HG03108 (cell line): ENCODE results near the gene NLRP2B.
"Not testable (repeated sequence)": the region's sequence is repeated elsewhere in the genome, so short reads cannot be mapped to it uniquely, and the experiment has no call there.

Experiments used
- ATAC-seq: cut with Tn5 transposase; IDR thresholded peaks from one replicate; pipeline ENCODE4 v1.9.1; 2021; ENCODE audit warnings: moderate library complexity; ENCODE audit not compliant: unreplicated experiment

The NLRP2B gene

DNA sequence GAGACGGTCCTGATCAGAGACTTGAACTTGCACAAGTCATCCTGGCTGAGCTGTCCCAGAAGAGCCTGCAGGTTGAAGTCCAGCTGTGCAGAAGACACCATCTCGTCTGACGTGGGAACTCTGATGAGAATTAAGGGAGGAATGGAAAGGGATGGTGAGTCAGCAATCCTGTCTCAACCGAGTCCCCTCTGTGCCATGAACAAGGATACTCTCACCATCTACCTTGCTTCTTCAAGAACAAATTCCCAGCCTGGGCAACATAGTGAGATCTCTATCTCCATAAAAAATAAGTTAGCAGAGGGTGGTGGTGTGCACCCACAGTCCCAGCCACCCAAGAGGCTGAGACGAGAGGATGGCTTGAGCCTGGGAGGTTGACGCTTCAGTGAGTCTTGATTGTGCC, at the start of gene NLRP2B:
TSS of gene NLRP2B (minus strand) at position 101 of the 400 bp plus-strand sequence.
- no peak for ATAC-seq

DNA sequence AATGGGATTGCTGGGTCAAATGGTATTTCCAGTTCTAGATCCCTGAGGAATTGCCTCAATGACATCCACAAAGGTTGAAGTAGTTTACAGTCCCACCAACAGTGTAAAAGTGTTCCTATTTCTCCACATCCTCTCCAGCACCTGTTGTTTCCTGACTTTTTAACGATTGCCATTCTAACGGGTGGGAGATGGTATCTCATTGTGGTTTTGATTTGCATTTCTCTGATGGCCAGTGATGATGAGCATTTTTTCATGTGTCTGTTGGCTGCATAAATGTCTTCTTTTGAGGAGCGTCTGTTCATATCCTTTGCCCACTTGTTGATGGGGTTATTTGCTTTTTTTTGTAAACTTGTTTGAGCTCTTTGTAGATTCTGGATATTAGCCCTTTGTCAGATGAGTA, 45.9 kb upstream of the NLRP2B start:
- not testable (repeated sequence) for ATAC-seq

DNA sequence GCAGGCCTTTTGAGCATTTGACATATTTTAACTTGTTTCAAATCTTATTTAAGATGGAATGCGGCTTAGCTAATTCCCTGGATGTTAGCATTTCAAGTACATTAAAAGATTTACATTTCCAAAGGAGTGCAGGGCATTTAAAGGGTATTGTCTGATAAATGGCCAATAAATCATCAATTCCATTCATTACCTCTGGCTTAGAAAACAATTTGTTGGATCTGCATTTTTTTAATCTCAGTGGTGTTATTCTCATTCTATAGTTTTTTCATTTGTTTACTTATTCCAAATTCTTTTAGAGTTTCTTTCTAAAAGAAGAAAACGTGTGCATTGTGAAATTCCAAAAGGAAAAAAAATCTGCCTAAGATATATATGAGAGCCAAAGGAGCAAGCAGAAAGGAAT, 1.3 kb upstream of the NLRP2B start:
- ATAC-seq: no peak

DNA sequence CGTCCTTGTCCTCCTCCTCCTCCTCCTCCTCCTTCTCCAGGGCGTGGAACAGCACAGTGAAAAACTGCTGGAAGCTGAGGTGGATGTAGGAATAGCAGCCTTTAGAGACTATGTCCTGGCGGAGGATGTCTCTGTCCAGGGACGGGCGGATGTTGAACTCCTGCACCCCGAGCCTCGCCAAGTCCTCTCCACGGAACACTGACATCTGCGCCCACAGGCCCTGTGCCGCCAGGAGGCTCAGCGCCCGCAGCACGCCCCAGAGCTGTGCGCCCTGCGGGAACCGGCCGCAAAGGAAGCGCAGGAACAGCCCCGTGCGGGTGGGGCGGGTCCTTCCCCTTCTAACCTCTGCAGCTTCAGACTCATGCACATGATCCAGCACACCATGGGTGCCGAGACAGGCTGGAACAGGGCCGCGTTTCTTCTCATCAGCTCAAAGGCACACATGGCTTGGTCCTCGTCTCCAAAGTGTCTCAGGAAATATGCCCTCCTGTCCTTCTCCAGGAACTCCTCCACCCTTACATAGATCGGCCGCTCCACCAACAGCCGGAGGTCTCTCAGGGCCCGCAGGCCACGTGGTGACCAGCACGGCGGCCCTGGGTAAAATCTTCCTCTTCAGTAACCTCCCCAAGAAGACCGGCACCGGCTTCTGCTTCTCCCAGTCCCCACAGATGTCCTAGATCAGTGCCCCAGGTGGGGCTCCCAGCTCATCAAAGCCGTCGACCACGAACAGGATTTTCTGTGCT, 1.2 kb downstream of the NLRP2B start:
- ATAC-seq: no peak

DNA sequence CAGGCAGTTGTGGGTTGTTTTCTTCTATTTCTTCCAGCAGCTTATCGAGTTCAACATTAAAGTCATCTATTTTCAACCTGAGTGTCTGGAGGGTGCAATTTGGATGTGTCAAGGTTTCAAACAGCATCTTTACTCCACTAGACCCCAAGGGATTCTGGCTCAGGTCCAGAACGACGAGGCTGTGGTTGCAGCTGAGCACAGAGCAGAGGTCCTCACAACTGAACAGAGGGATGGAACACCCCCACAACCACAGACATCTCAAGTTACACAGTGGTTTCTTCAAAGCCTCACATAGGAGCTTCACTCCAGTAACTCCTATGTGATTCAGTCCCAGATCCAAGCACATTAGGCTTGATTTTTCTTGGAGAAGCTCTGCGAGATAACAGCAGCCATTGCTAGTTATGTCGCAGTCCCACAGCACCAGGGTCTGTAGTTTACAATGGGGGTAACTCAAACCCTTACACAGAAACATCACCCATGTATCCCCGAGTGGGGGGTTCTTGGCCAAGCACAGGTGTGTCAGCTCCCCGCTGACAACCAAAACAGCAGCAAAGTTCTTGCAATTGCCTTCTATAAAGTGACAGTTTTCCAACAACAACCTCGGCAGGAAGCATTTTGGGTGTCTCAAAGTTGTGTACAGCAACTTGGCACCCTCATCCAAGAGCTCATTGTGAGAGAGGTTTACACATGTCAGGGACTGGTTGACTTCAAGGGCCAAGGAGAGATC, 2.8 kb downstream of the NLRP2B start:
- ATAC-seq: no peak

DNA sequence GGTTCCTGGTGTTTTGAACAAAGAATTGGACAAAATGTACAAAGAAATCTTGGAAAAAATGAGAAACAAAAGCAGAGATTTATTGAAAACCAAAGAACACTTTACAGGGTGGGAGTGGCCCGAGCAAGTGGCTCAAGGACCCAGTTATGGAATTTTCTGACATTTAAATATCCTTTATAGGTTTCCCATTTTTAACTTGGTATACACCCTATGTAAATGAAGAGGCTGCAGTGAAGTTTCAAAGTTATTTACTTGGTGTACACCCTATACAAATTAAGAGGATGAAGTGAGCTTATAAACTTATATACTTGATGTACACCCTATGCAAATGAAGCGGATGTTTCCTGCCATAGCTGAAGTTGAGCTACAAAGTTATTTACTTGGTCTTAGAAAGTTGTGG, 4.7 kb downstream of the NLRP2B start:
- no peak for ATAC-seq

DNA sequence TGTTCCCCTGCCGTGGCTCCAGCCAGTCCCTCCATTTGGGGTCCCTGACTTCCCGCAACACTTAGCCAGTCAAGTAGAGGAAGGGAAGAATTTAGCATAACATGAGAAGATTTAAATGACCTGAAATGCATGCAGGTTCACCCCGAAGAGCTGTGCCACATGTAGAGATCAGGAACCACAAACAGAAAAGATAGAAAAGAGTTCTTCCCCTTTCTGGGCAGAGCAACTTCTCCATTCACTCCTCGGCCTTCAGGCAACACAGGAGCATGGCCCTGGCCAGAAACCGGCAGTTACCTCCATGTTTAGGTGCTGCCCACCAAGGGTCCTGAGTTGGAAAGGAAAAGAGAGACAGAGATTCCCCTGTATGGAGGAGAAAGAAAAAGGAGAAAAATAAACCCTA, 5.2 kb downstream of the NLRP2B start:
- ATAC-seq: no peak

DNA sequence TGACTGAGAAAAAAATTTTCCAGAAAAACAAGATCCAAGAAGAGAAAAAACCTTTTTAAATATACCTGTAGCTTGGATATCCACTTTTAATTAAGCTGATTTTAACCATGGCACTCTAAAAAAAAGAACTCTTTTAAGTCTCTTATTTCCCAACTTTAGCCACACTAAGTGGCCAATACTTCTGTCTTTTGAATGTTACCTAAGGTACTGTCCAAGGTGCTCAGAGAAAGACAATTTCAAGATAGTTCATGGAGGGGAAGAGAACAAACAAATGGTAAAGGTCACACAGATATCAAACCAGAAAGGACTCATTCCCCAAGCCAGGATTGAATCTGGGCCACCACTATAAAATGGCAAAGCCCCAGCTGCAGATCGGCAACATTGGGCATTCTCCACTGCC, 10.1 kb downstream of the NLRP2B start:
- no peak for ATAC-seq

DNA sequence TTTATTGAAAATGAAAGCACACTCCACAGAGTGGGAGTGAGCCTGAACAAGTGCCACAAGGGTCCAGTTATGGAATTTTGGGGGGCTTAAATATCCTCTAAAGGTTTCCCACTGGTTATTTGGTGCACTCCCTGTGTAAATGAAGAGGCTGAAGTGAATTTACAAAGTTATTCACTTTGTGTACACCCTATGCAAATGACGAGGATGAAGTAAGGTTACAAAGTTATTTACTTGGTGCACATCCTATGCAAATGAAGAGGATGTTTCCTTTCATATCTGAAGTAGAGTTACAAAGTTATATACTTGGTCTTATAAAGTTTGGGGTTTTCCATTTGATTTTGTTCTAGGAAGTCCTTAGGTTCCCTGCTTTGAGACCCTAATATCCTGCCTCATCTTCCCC, 13.1 kb downstream of the NLRP2B start:
- no peak for ATAC-seq

DNA sequence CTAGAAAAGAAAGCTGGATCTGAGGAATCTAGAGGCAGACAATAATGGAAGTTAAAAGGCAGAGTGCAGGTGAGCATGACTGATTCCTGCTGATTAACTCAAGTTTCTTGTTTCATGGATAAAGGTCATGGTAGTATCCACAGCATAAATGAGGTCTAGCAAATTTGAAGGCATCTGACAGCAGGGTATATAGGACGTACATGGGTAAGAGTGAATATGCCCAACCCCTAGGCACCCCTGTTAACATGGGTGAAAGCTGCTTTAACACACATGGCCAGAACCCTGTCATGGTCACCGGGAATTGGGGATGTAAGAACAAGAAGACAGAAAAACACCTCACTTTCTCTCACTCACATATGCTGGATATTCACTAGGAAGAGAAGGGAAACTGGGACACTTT, 25.0 kb downstream of the NLRP2B start:
- ATAC-seq: no peak

DNA sequence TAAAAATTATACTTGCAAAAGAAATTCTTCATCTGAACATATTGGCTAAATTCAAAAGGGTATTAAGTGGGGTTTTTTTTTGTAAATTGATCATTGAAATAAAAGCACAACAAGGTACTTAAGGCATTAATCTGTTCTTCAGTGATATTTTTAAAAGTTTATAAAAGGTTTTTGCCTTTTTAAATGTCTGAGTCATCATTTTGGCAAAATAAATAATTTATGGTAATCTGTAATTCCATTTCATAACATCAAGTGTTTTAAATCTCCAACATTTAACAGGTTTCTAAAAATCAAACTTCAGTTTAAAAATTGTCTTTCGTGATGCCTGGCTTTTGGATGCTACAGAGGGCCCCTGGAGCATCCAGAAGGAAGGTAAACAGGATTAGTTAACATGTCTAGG, 27.4 kb downstream of the NLRP2B start:
- ATAC-seq: no peak

DNA sequence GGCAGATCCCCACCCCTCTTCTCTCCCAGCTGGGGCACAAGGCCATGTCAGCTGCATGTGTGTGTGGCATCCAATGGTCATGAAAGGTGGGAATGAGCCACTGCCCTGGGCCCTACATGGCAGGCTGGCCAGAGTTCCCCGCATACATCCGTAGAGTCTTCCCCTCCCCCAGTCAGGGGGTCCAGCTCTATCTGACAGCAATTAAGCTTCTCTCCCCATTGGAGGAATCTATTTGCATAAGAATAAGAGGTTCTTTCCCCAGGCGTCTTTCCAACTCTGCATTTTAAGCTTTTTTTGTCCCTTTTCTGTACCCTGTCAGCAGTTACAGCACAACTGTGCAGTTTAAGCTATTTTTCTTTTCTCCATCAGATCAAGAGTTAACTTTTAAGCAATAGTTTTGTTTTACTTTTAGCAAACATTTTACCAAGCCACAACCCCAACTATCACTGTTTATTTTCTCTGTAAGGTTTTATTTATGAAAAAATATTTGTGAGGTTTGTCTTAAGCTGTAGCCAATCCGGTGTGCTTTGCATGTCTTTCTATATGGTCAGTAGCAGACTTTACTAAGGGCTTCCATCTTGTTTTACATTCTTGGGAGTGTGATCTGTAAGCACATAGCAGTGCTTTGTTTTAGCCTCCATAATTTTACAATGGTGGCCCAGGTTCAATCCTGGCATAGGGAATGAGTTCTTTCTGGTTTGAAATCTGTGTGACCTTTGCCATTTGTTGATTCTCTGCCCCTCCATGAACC, 28.7 kb downstream of the NLRP2B start:
- no peak for ATAC-seq

DNA sequence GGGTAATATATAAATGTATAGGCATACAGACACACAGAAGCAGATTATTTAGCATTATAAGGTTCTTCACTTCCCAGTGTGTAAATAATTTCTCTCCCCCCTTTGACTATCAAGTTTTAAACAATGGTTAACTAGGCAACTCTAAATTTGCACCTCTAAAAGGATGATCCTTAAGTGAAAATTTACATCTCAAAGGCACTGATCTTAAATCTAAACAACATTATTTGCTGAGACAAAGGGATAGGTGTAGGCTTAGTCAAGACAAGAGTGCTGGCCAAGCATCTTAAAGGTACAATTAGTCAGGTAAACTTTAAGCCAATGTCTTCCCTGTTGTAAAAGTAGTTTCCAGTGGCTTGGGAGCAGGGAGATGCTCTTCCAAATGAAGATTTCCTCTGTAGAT, 33.0 kb downstream of the NLRP2B start:
- ATAC-seq: no peak

DNA sequence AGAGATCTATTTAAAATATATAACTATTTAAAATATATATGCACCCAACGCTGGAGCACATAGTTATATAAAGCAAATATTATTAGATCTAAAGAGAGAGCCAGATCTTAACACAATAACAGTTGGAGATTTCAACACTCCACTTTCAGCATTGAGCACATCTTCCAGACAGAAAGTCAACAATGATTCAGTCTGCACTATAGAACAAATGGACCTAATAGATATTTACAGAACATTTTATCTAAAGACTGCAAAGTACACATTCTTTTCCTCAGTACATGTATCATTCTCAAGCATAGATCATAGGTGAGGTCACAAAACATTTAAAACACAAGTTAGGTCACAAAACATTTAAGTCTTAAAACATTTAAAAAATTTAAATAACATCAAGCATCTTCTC, 36.4 kb downstream of the NLRP2B start:
- no peak for ATAC-seq

DNA sequence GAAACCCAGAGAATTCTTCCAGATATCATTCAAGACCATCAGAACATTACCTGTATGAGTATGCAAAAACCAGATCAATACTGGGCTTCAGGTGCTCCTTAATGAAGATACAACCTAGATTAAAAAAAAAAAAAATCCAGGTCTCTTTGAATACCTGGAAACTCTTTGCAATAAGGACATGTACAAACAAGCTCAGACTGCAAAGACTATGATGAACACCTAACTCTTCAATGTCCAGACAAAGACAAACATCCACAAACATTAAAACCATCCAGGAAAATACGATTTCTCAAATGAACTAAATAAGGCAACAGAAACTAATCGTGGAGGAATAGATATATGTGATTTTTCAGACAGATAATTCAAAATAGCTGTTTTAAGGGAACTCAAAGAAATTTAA, 38.7 kb downstream of the NLRP2B start:
- ATAC-seq: no peak

DNA sequence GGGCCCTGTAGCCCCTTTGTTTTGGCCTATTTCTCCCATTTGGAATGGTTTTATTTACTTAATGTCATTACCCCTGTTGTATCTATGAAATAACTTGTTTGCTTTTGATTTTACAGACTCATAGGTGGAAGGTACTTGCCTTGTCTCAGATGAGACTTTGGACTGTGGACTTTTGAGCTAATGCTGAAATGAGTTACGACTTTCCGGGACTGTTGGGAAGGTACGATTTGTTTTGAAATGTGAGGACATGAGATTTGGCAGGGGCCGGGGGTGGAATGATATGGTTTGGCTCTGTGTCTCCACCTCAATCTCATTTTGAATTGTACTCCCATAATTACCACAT, 39.4 kb downstream of the NLRP2B start:
- ATAC-seq: no peak

DNA sequence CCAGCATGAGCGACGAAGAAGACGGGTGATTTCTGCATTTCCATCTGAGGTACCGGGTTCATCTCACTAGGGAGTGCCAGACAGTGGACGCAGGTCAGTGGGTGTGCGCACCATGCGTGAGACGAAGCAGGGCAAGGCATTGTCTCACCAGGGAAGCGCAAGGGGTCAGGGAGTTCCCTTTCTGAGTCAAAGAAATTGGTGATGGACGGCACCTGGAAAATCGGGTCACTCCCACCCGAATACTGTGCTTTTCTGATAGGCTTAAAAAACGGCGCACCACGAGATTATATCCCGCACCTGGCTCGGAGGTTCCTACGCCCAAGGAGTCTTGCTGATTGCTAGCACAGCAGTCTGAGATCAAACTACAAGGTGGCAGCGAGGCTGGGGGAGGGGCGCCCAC, 50.6 kb downstream of the NLRP2B start:
- not testable (repeated sequence) for ATAC-seq
